BJ (cell line): Measurements from ENCODE around the gene JAG1. TPM values are rescaled to one million over a fixed set of nuclear protein-coding genes. Genes with fewer than 3 reads are reported as not detected.

Experiments used
- CTCF ChIA-PET: fragments of 350-600 bp; formaldehyde crosslinking; extraction: SDS; loops from one replicate; lab custom pipeline; 2021; ENCODE audit warnings: antibody characterized with exemption, inconsistent platforms; lab: Yijun Ruan, JAX
- POLR2A ChIA-PET: fragments of 300-600 bp; sonication (Branson Sonifier 250); formaldehyde crosslinking; extraction: SDS; loops from one replicate; lab custom pipeline; 2021; ENCODE audit warnings: antibody characterized with exemption; lab: Charles Lee
- DNase-seq: peaks from one replicate; pipeline ENCODE4 v3.0.0-alpha.2; 2011; ENCODE audit warnings: low read depth
- H3K27me3 ChIP-seq: 2 replicates; pipeline ENCODE4 v1.6.0; 2011; ENCODE audit warnings: low read length; ENCODE audit not compliant: control insufficient read depth, insufficient read depth
- H3K36me3 ChIP-seq: 2 replicates; pipeline ENCODE4 v1.5.1; 2011; ENCODE audit warnings: low read length; ENCODE audit not compliant: control insufficient read depth, insufficient read depth
- H3K4me3 ChIP-seq: 2 replicates; pipeline ENCODE4 v1.5.1; 2011; ENCODE audit warnings: low read depth, mild to moderate bottlenecking, control low read depth, low read length
- CTCF ChIP-seq: IDR thresholded peaks from 2 replicates; pipeline ENCODE4 v1.5.1; 2011; ENCODE audit warnings: low read depth, mild to moderate bottlenecking, control low read depth, inconsistent platforms, low read length, moderate library complexity; ENCODE audit not compliant: insufficient read depth
- polyA plus RNA-seq: library from polyadenylated mRNA; depleted of rRNA; stranded (reverse); fragments of >200 nt; gene quantifications from 2 replicates; pipeline ENCODE4 v1.2.3, GENCODE V29; 2011

JAG1 gene
- polyA plus RNA-seq, 1 experiment: 19.9 TPM

- no peak for TF ChIP-seq CTCF
- H3K27me3 ChIP-seq: no peaks in the 10 kb centered on the region
- no peak overlapping the region for H3K4me3 ChIP-seq
- ChIA-PET CTCF (interaction anchor here (1.4 kb wide), 1 partner anchor 33 kb away, joined by 4 read pairs; no protein-coding TSS in a partner anchor), POLR2A (no interaction called here)
- no peak for DNase-seq
- peaks cover 36% of the 10 kb centered on the region for H3K36me3 ChIP-seq
Measured at GRCh38 chr20:10644458-10645204, 29.2 kb downstream of the JAG1 start.

- H3K27me3 ChIP-seq: no peaks in the 10 kb centered on the region
- CTCF ChIA-PET: no interaction called here
- TF ChIP-seq CTCF: no peak
- peaks cover 40% of the 10 kb centered on the region for H3K36me3 ChIP-seq
- POLR2A ChIA-PET: no interaction called here
- no peak overlapping the region for H3K4me3 ChIP-seq
- DNase-seq: no peak
Measured at GRCh38 chr20:10643560-10643873, 30.3 kb downstream of the JAG1 start.

- Histone ChIP-seq H3K4me3 (no peak overlapping the region), H3K27me3 (no peaks in the 10 kb centered on the region), H3K36me3 (peaks cover 37% of the 10 kb centered on the region)
- ChIA-PET CTCF (no interaction called here), POLR2A (no interaction called here)
- no peak for TF ChIP-seq CTCF
- DNase-seq: no peak
Measured at GRCh38 chr20:10642856-10643559, 30.8 kb downstream of the JAG1 start.

- H3K27me3 ChIP-seq: no peaks in the 10 kb centered on the region
- TF ChIP-seq CTCF: no peak
- ChIA-PET CTCF (no interaction called here), POLR2A (no interaction called here)
- no peak overlapping the region for H3K4me3 ChIP-seq
- no peak for DNase-seq
- peaks cover 33% of the 10 kb centered on the region for H3K36me3 ChIP-seq
Measured at GRCh38 chr20:10641893-10642292, 31.9 kb downstream of the JAG1 start.

GRCh38 chr20:10641467-10641866, 32.3 kb downstream of the JAG1 start:
- CTCF ChIA-PET: no interaction called here

More at GRCh38 chr20:10641467-10641866, 32.3 kb downstream of the JAG1 start:
- DNase-seq: no peak
- POLR2A ChIA-PET: no interaction called here
- TF ChIP-seq CTCF: no peak
- peaks cover 32% of the 10 kb centered on the region for H3K36me3 ChIP-seq
- no peaks in the 10 kb centered on the region for H3K27me3 ChIP-seq
- no peak overlapping the region for H3K4me3 ChIP-seq
